HCT116 (cell line): ENCODE results near the gene WFDC12. TPM values are rescaled to one million over a fixed set of nuclear protein-coding genes. Genes with fewer than 3 reads are reported as not detected.

Experiments
- ATAC-seq: fragments of 200-7000 bp; cut with Tn5 transposase; 2 replicates; pipeline ENCODE4 v1.9.1; 2020; ENCODE audit warnings: mild to moderate bottlenecking, moderate library complexity
- BruUV-seq: library from RNA; stranded (reverse); fragments of 400-500 nt; replicated peaks from 2 replicates; lab custom pipeline; 2021; lab: Mats Ljungman, UMichigan
- CTCF ChIA-PET: fragments of 300-600 bp; sonication (Branson Sonifier 250); formaldehyde crosslinking; loops from one replicate; lab custom pipeline; 2021; ENCODE audit warnings: antibody characterized with exemption; lab: Charles Lee
- POLR2A ChIA-PET: fragments of 300-600, 350-600 bp; sonication (Branson Sonifier 250); formaldehyde crosslinking; loops from one replicate; lab custom pipeline; 2021; ENCODE audit warnings: antibody characterized with exemption; lab: Charles Lee
- RAD21 ChIA-PET, 2 experiments: fragments of 300-600 bp; sonication (Branson Sonifier 250); formaldehyde crosslinking; loops; one replicate each; lab custom pipeline; 2023; ENCODE audit warnings: low total read pairs in 2 of 2; ENCODE audit not compliant: uncharacterized antibody in 2 of 2, unreplicated experiment in 2 of 2, low non-redundant PET in 1 of 2; lab: Charles Lee
- DNase-seq: peaks from one replicate; pipeline ENCODE4 v3.0.0-alpha.2; 2010; ENCODE audit warnings: low read depth, low spot score
- H2AFZ ChIP-seq: fragments of 200-600 bp; shearing (Covaris generic), sonication (generic); 2 replicates; pipeline ENCODE4 v1.6.1; 2017; ENCODE audit warnings: low read depth, mixed run types, mixed read lengths, antibody characterized with exemption, low read length; ENCODE audit not compliant: poor library complexity, severe bottlenecking
- H3K27ac ChIP-seq: 2 replicates; pipeline ENCODE4 v1.5.1; 2012; ENCODE audit warnings: low read depth, low read length
- H3K27me3 ChIP-seq: fragments of 200-600 bp; sonication (generic); 2 replicates; pipeline ENCODE4 v1.6.1; 2016; ENCODE audit warnings: mixed run types, low read length, mixed read lengths; ENCODE audit not compliant: insufficient read depth
- H3K36me3 ChIP-seq, 2 experiments: fragments of 200-500 bp in 1 of 2; fragments of 200-600 bp in 1 of 2; sonication (Bioruptor generic) in 1 of 2; sonication (generic) in 1 of 2; 2 replicates each; pipeline versions ENCODE4 v1.5.1 to v1.6.1; 2014 to 2016; ENCODE audit warnings: low read length in 2 of 2, inconsistent platforms in 1 of 2, mixed read lengths in 1 of 2, mixed run types in 1 of 2; ENCODE audit not compliant: insufficient read depth in 2 of 2, control insufficient read depth in 1 of 2
- H3K4me1 ChIP-seq, 2 experiments: fragments of 200-600 bp in 1 of 2; sonication (generic) in 1 of 2; 2 replicates each; pipeline versions ENCODE4 v1.5.1 to v1.6.1; 2012 to 2017; ENCODE audit warnings: low read length in 2 of 2, inconsistent platforms in 1 of 2, mild to moderate bottlenecking in 1 of 2, mixed read lengths in 1 of 2, mixed run types in 1 of 2, moderate library complexity in 1 of 2; ENCODE audit not compliant: insufficient read depth in 2 of 2, control insufficient read depth in 1 of 2
- H3K4me2 ChIP-seq: fragments of 200-600 bp; sonication (generic); 2 replicates; pipeline ENCODE4 v1.6.1; 2017; ENCODE audit warnings: mixed run types, low read length, mixed read lengths
- H3K4me3 ChIP-seq, 2 experiments: fragments of 200-600 bp in 1 of 2; sonication (generic) in 1 of 2; replicated peaks in 1 of 2; 2 replicates each; pipeline ENCODE4 v1.5.1; 2011 to 2016; ENCODE audit warnings: low read length in 2 of 2, control low read depth in 1 of 2, low read depth in 1 of 2, mild to moderate bottlenecking in 1 of 2, mixed read lengths in 1 of 2, mixed run types in 1 of 2
- H3K79me2 ChIP-seq: fragments of 200-600 bp; sonication (generic); 2 replicates; pipeline ENCODE4 v1.6.1; 2017; ENCODE audit warnings: mild to moderate bottlenecking, mixed run types, low read length, moderate library complexity, mixed read lengths; ENCODE audit not compliant: insufficient read depth
- H3K9ac ChIP-seq: fragments of 200-600 bp; sonication (generic); 2 replicates; pipeline ENCODE4 v1.6.1; 2016; ENCODE audit warnings: low read length, mixed read lengths
- H3K9me2 ChIP-seq: fragments of 200-600 bp; sonication (generic), shearing (Covaris generic); 2 replicates; pipeline ENCODE4 v1.6.1; 2017; ENCODE audit warnings: mixed run types, mild to moderate bottlenecking, moderate library complexity; ENCODE audit not compliant: insufficient read depth
- H3K9me3 ChIP-seq, 2 experiments: fragments of 200-500 bp in 1 of 2; fragments of 200-600 bp in 1 of 2; sonication (Bioruptor generic) in 1 of 2; sonication (generic) in 1 of 2; 2 replicates each; pipeline ENCODE4 v1.6.1; 2014 to 2017; ENCODE audit warnings: low read length in 2 of 2, mixed read lengths in 2 of 2, inconsistent platforms in 1 of 2, low read depth in 1 of 2, mild to moderate bottlenecking in 1 of 2, mixed run types in 1 of 2, moderate library complexity in 1 of 2; ENCODE audit not compliant: control insufficient read depth in 1 of 2, insufficient read depth in 1 of 2
- H4K20me1 ChIP-seq: fragments of 200-600 bp; sonication (generic), shearing (Covaris generic); 2 replicates; pipeline ENCODE4 v1.6.1; 2017; ENCODE audit warnings: mixed run types, mild to moderate bottlenecking, moderate library complexity; ENCODE audit not compliant: insufficient read depth
- ATF3 ChIP-seq: IDR thresholded peaks from 2 replicates; pipeline ENCODE4 v1.6.1; 2012
- CBX3 ChIP-seq: IDR thresholded peaks from 2 replicates; pipeline ENCODE4 v1.6.1; 2012; ENCODE audit warnings: low read depth
- CTCF ChIP-seq, 3 experiments: fragments of 200-600 bp in 1 of 3; sonication (generic) in 1 of 3; IDR thresholded peaks in 2 of 3; conservative IDR thresholded peaks in 1 of 3; 2 replicates each; pipeline ENCODE4 v1.5.1; 2012 to 2017; ENCODE audit warnings: low read depth in 2 of 3, low read length in 2 of 3, antibody characterized with exemption in 1 of 3, borderline replicate concordance in 1 of 3, control low read depth in 1 of 3, mild to moderate bottlenecking in 1 of 3, mixed read lengths in 1 of 3, mixed run types in 1 of 3, moderate library complexity in 1 of 3; ENCODE audit not compliant: insufficient read depth in 1 of 3
- EZH2 ChIP-seq: fragments of 200-600 bp; sonication (generic); IDR thresholded peaks from 2 replicates; pipeline ENCODE4 v1.6.1; 2017; ENCODE audit warnings: antibody characterized with exemption, mixed run types
- EZH2phosphoT487 ChIP-seq: fragments of 200-600 bp; IDR thresholded peaks from 2 replicates; pipeline ENCODE4 v1.6.1; 2018; ENCODE audit warnings: antibody characterized with exemption, borderline replicate concordance
- RAD21 ChIP-seq: IDR thresholded peaks from 2 replicates; pipeline ENCODE4 v1.6.1; 2012; ENCODE audit warnings: low read depth, mild to moderate bottlenecking
- REST ChIP-seq: IDR thresholded peaks from 2 replicates; pipeline ENCODE4 v1.6.1; 2012; ENCODE audit warnings: low read depth
- SRF ChIP-seq: IDR thresholded peaks from 2 replicates; pipeline ENCODE4 v1.6.1; 2012; ENCODE audit warnings: low read depth
- intact Hi-C: fragments of 100-400 bp; cut with micrococcal nuclease; formaldehyde crosslinking; loops from 2 replicates; pipeline ENCODE4 v1.10.0; 2022
- total RNA-seq: library from RNA; stranded (reverse); gene quantifications from one replicate; pipeline ENCODE4 v1.2.1, GENCODE V29; 2021; ENCODE audit not compliant: unreplicated experiment

WFDC12 gene
- total RNA-seq, 1 experiment from 2014 or later, result not detected

- intact Hi-C loops, result no loop called here
- Histone ChIP-seq H3K79me2 (no peaks in the 10 kb centered on the region), H3K4me1 (no peaks in the 10 kb centered on the region), H2AFZ (no peak overlapping the region), H3K27me3 (no peaks in the 10 kb centered on the region), H3K4me2 (no peak overlapping the region), H3K27ac (no peak overlapping the region), H3K9me3 (no peaks in the 10 kb centered on the region), H3K9me2 (no peaks in the 10 kb centered on the region), H4K20me1 (no peaks in the 10 kb centered on the region), H3K9ac (no peak overlapping the region), H3K4me3 (no peak overlapping the region), H3K36me3 (peaks cover 6 to 10% of the 10 kb centered on the region in 2 experiments; a peak in 3 of 4 replicates)
- CTCF ChIA-PET, result no interaction called here
- POLR2A ChIA-PET, result no interaction called here
- ATAC-seq (peak; percentile 81), DNase-seq (peak; percentile 15)
- RAD21 ChIA-PET, result no interaction called here
- TF ChIP-seq ATF3, result no peak
- peak; percentile 9; the same call in 1 of the 2 replicates for TF ChIP-seq RAD21
- no peak for TF ChIP-seq SRF
- TF ChIP-seq EZH2, result no peak
- TF ChIP-seq CBX3, result no peak
- peak in 2 of 3 experiments; percentile 60 to 65; a peak in 4 of 6 replicates for TF ChIP-seq CTCF (IDR thresholded peaks at IDR 0.05 in 2 of 3, conservative IDR thresholded peaks at IDR 0.05 in 1 of 3; ENCODE audit: borderline replicate concordance in 1 of 3, insufficient read depth in 1 of 3, low read depth in 2 of 3, low read length in 2 of 3)
- no peak for TF ChIP-seq REST
- no peak for TF ChIP-seq EZH2phosphoT487
- no TSS peak for BruUV-seq
Measured at GRCh38 chr20:45080867-45081624, 43.2 kb downstream of the WFDC12 start.
